ENCODE measurements around the gene NPFFR1. TPM values are rescaled to one million over a fixed set of nuclear protein-coding genes. Genes with fewer than 3 reads are reported as not detected.

NPFFR1 gene
- total RNA-seq, 2 experiments from 2014 or later, result not detected

- ATAC-seq, result no peak
- H3K27ac Mint-ChIP-seq, result no peak overlapping the region
- no peak for DNase-seq
- H3K4me3 Mint-ChIP-seq, result no peak overlapping the region
- POLR2A ChIA-PET, result interaction anchor here (0.6 to 1.6 kb wide), 5 partner anchors 11 to 182 kb away, joined by 3 to 14 read pairs (median 3); partner anchors contain the start of gene EIF4EBP2
- H3K4me1 Mint-ChIP-seq, result peaks cover 36% of the 10 kb centered on the region
- H3K27me3 Mint-ChIP-seq, result no peaks in the 10 kb centered on the region
- intact Hi-C loops (cut with DNase I, micrococcal nuclease), result loop anchor here (1.0 kb wide), 3 partner anchors 11 to 161 kb away; partner anchors contain the start of gene LRRC20 (in 1 of the 2)
- peaks cover 25% of the 10 kb centered on the region for H3K36me3 Mint-ChIP-seq (ENCODE audit: low read depth)
- CTCF ChIA-PET, result interaction anchor here (0.8 to 6.4 kb wide), 36 partner anchors 10 to 257 kb away, joined by 3 to 220 read pairs (median 5); partner anchors contain the start of genes LRRC20, PPA1 and TYSND1
- no peaks in the 10 kb centered on the region for H3K9me3 Mint-ChIP-seq (ENCODE audit: low read depth)
Measured at GRCh38 chr10:70221030-70221429, 62.8 kb downstream of the NPFFR1 start.

GRCh38 chr10:70212879-70213278, 70.9 kb downstream of the NPFFR1 start:
- Mint-ChIP-seq H3K27ac (no peak overlapping the region), H3K27me3 (no peaks in the 10 kb centered on the region), H3K4me1 (no peaks in the 10 kb centered on the region), H3K4me3 (no peak overlapping the region), H3K36me3 (ENCODE audit: low read depth) (peaks cover 61% of the 10 kb centered on the region), H3K9me3 (ENCODE audit: low read depth) (no peaks in the 10 kb centered on the region)
- ChIA-PET CTCF (interaction anchor here (1.3 kb wide), 1 partner anchor 9 kb away, joined by 4 read pairs; no protein-coding TSS in a partner anchor), POLR2A (no interaction called here)
- DNase-seq (no peak), ATAC-seq (no peak)
- intact Hi-C loops (cut with DNase I, micrococcal nuclease), result no loop called here

DNA sequence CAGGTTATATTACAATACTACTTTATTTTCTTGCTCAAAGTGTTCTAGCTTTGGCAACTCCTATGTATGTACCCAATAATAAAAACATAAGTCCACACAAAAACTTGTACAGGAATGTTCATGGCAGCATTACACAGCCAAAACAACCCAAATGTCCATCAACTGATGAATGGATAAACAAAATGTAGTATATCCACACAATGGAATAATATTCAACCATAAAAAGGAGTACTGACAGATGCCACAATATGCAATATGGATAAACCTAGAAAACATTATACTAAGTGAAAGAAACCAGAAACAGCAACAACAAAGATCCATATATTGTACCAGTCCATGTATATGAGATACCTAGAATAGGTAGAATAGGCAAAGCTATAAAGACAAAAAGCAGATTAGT, 71.5 kb downstream of the NPFFR1 start:
- ChIA-PET POLR2A (no interaction called here), CTCF (interaction anchor here (1.3 kb wide), 1 partner anchor 10 kb away, joined by 4 read pairs; no protein-coding TSS in a partner anchor)
- H3K4me3 Mint-ChIP-seq, result no peak overlapping the region
- intact Hi-C loops (cut with DNase I, micrococcal nuclease), result no loop called here
- DNase-seq, result no peak
- peaks cover 62% of the 10 kb centered on the region for H3K36me3 Mint-ChIP-seq (ENCODE audit: low read depth)
- no peaks in the 10 kb centered on the region for H3K9me3 Mint-ChIP-seq (ENCODE audit: low read depth)
- H3K27me3 Mint-ChIP-seq, result no peaks in the 10 kb centered on the region
- H3K27ac Mint-ChIP-seq, result no peak overlapping the region
- no peak for ATAC-seq
- H3K4me1 Mint-ChIP-seq, result no peaks in the 10 kb centered on the region

DNA sequence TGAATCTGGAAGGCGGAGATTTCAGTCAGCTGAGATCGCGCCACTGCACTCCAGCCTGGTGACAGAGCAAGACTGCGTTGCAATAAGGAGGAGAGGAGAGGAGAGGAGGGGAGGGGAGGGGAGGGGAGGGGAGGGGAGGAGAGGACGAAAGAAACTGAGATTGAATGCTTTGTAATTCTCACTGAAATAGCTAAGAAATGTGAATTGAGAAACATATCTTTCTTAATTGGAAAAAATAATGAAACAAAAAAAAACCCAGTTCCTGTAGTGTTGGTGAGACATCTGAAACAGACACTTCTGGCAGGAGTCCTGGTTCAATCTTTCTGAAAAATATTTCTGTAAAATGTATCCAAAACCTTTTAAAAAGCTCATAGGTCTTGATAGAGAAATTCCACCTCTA, 77.0 kb downstream of the NPFFR1 start:
- no peaks in the 10 kb centered on the region for H3K4me1 Mint-ChIP-seq
- ATAC-seq (no peak), DNase-seq (no peak)
- ChIA-PET POLR2A (interaction anchor here (1.0 kb wide), 1 partner anchor 60 kb away, joined by 4 read pairs; the partner anchor contains the start of gene TYSND1), CTCF (interaction anchor here (0.6 to 2.0 kb wide), 4 partner anchors 15 to 209 kb away, joined by 3 to 9 read pairs (median 3); no protein-coding TSS in a partner anchor)
- intact Hi-C loops (cut with DNase I, micrococcal nuclease), result no loop called here
- H3K27ac Mint-ChIP-seq, result no peak overlapping the region
- H3K36me3 Mint-ChIP-seq (ENCODE audit: low read depth), result peaks cover 62% of the 10 kb centered on the region
- H3K9me3 Mint-ChIP-seq (ENCODE audit: low read depth), result no peaks in the 10 kb centered on the region
- H3K27me3 Mint-ChIP-seq, result no peaks in the 10 kb centered on the region
- H3K4me3 Mint-ChIP-seq, result no peak overlapping the region

GRCh38 chr10:70201105-70201504, 82.7 kb downstream of the NPFFR1 start:
- ChIA-PET CTCF (interaction anchor here (0.9 kb wide), 1 partner anchor 21 kb away, joined by 3 read pairs; no protein-coding TSS in a partner anchor), POLR2A (no interaction called here)
- Mint-ChIP-seq H3K4me1 (peaks cover 20% of the 10 kb centered on the region), H3K9me3 (ENCODE audit: low read depth) (no peaks in the 10 kb centered on the region), H3K36me3 (ENCODE audit: low read depth) (peaks cover 66% of the 10 kb centered on the region), H3K4me3 (no peak overlapping the region), H3K27ac (no peak overlapping the region), H3K27me3 (no peaks in the 10 kb centered on the region)
- DNase-seq, result no peak
- no peak for ATAC-seq
- intact Hi-C loops (cut with DNase I, micrococcal nuclease), result loop anchor here in 1 of 2 experiments (5.0 kb wide), 1 partner anchor 54 kb away; the partner anchor contains the start of gene TYSND1

- no peak overlapping the region for H3K27ac Mint-ChIP-seq
- no peak overlapping the region for H3K4me3 Mint-ChIP-seq
- no peaks in the 10 kb centered on the region for H3K27me3 Mint-ChIP-seq
- CTCF ChIA-PET, result interaction anchor here (0.6 to 1.8 kb wide), 8 partner anchors 12 to 166 kb away, joined by 3 to 5 read pairs (median 3); no protein-coding TSS in a partner anchor
- H3K36me3 Mint-ChIP-seq (ENCODE audit: low read depth), result peaks cover 54% of the 10 kb centered on the region
- no peak for DNase-seq
- intact Hi-C loops (cut with DNase I, micrococcal nuclease), result no loop called here
- POLR2A ChIA-PET, result no interaction called here
- peaks cover 20% of the 10 kb centered on the region for H3K4me1 Mint-ChIP-seq
- no peak for ATAC-seq
- no peaks in the 10 kb centered on the region for H3K9me3 Mint-ChIP-seq (ENCODE audit: low read depth)
Measured at GRCh38 chr10:70198696-70199466, 84.9 kb downstream of the NPFFR1 start.

Other genes starting within 250 kb of the NPFFR1 start
- 1 to 10 TPM; 3.6 to 4.2 TPM for gene MACROH2A2, start 231.2 kb downstream of the NPFFR1 start, total RNA-seq
- gene AIFM2, start 151.2 kb downstream of the NPFFR1 start, total RNA-seq, result 1 to 10 TPM; 4.6 to 5.2 TPM
- gene TYSND1, start 137.3 kb downstream of the NPFFR1 start, total RNA-seq, result 10 to 100 TPM; 11.5 to 14.9 TPM
- 100 to 1,000 TPM in 1 of 2 experiments, 10 to 100 TPM in 1; 89.4 to 107 TPM for gene SAR1A, start 113.5 kb downstream of the NPFFR1 start, total RNA-seq
- 100 to 1,000 TPM; 286 to 328 TPM for gene PPA1, start 50.6 kb downstream of the NPFFR1 start, total RNA-seq
- 10 to 100 TPM; 12.8 to 15.9 TPM for gene LRRC20, start 98.6 kb upstream of the NPFFR1 start, total RNA-seq
- 10 to 100 TPM; 24.4 to 27.7 TPM for gene EIF4EBP2, start 120.1 kb upstream of the NPFFR1 start, total RNA-seq
- gene NODAL, start 157.7 kb upstream of the NPFFR1 start, total RNA-seq, result not detected
- 1 to 10 TPM; 5.4 to 6.7 TPM for gene PALD1, start 194.8 kb upstream of the NPFFR1 start, total RNA-seq

Data from activated CD4-positive, alpha-beta T cell treated with anti-CD3 and anti-CD28 coated beads for 36 hours (primary cell).